IMR-90 (cell line): ENCODE results near the gene FHAD1. TPM values are rescaled to one million over a fixed set of nuclear protein-coding genes. Genes with fewer than 3 reads are reported as not detected.

Experiments
- ATAC-seq: fragments of 200-7000 bp; cut with Tn5 transposase; 2 replicates; pipeline ENCODE4 v1.9.1; 2020; ENCODE audit warnings: low read depth, mild to moderate bottlenecking, moderate library complexity
- BruUV-seq: library from RNA; stranded (reverse); fragments of 400-500 nt; replicated peaks from 2 replicates; lab custom pipeline; 2021; lab: Mats Ljungman, UMichigan
- CTCF ChIA-PET: fragments of 300-600 bp; formaldehyde crosslinking; extraction: SDS; loops from one replicate; lab custom pipeline; 2021; ENCODE audit warnings: antibody characterized with exemption; lab: Yijun Ruan, JAX
- POLR2A ChIA-PET: fragments of 300-600 bp; sonication (Branson Sonifier 250); formaldehyde crosslinking; loops from one replicate; lab custom pipeline; 2022; ENCODE audit warnings: antibody characterized with exemption; ENCODE audit not compliant: unreplicated experiment; lab: Charles Lee
- DNase-seq: peaks from one replicate; pipeline ENCODE4 v3.0.0; 2013
- H2AFZ ChIP-seq: replicated peaks from 2 replicates; pipeline ENCODE3; 2013; ENCODE audit warnings: low read length, mild to moderate bottlenecking; ENCODE audit not compliant: poor library complexity
- H2AK5ac ChIP-seq: 2 replicates; pipeline ENCODE4 v1.6.1; 2013; ENCODE audit warnings: low read depth, low read length, inconsistent platforms
- H2AK9ac ChIP-seq: replicated peaks from 2 replicates; pipeline ENCODE3; 2013; ENCODE audit warnings: mild to moderate bottlenecking, low read depth, low read length, moderate library complexity; ENCODE audit not compliant: poor library complexity
- H2BK120ac ChIP-seq: 2 replicates; pipeline ENCODE4 v1.6.1; 2013; ENCODE audit warnings: low read depth, low read length, inconsistent platforms
- H2BK15ac ChIP-seq: 3 replicates; pipeline ENCODE4 v1.6.1; 2013; ENCODE audit warnings: low read depth, low read length, inconsistent platforms
- H2BK20ac ChIP-seq: 2 replicates; pipeline ENCODE4 v1.6.1; 2013; ENCODE audit warnings: low read depth, mild to moderate bottlenecking, inconsistent platforms, low read length, moderate library complexity
- H2BK5ac ChIP-seq: 2 replicates; pipeline ENCODE4 v1.6.1; 2013; ENCODE audit warnings: mild to moderate bottlenecking, low read depth, low read length, inconsistent platforms; ENCODE audit not compliant: poor library complexity, severe bottlenecking
- H3K14ac ChIP-seq: replicated peaks from 2 replicates; pipeline ENCODE4 v1.6.1; 2013; ENCODE audit warnings: low read depth, low read length, inconsistent platforms
- H3K18ac ChIP-seq: 2 replicates; pipeline ENCODE4 v1.6.1; 2013; ENCODE audit warnings: low read depth, low read length, control low read depth
- H3K23ac ChIP-seq: 2 replicates; pipeline ENCODE4 v1.6.1; 2013; ENCODE audit warnings: low read depth, low read length, inconsistent platforms
- H3K27ac ChIP-seq: 2 replicates; pipeline ENCODE4 v1.5.1; 2013; ENCODE audit warnings: mild to moderate bottlenecking, control low read depth, low read length; ENCODE audit not compliant: insufficient read depth
- H3K27me3 ChIP-seq: 2 replicates; pipeline ENCODE4 v1.6.1; 2013; ENCODE audit warnings: low read length; ENCODE audit not compliant: control insufficient read depth, insufficient read depth
- H3K36me3 ChIP-seq: 2 replicates; pipeline ENCODE4 v1.6.1; 2013; ENCODE audit warnings: low read length, mixed read lengths; ENCODE audit not compliant: control insufficient read depth, insufficient read depth
- H3K4ac ChIP-seq: 2 replicates; pipeline ENCODE4 v1.6.1; 2013; ENCODE audit warnings: low read depth, low read length, inconsistent platforms
- H3K4me1 ChIP-seq: 2 replicates; pipeline ENCODE4 v1.6.1; 2013; ENCODE audit warnings: low read length, mixed read lengths; ENCODE audit not compliant: control insufficient read depth, insufficient read depth
- H3K4me2 ChIP-seq: 2 replicates; pipeline ENCODE4 v1.6.1; 2013; ENCODE audit warnings: low read depth, mild to moderate bottlenecking, control low read depth, low read length, moderate library complexity
- H3K4me3 ChIP-seq: 2 replicates; pipeline ENCODE4 v1.5.1; 2013; ENCODE audit warnings: low read depth, mild to moderate bottlenecking, control low read depth, low read length, moderate library complexity; ENCODE audit not compliant: insufficient read depth
- H3K56ac ChIP-seq: 2 replicates; pipeline ENCODE4 v1.6.1; 2013; ENCODE audit warnings: low read length, inconsistent platforms; ENCODE audit not compliant: insufficient read depth; ENCODE audit errors: extremely low read depth
- H3K79me1 ChIP-seq, 2 experiments: 2 replicates each; pipeline ENCODE4 v1.6.1; 2013; ENCODE audit warnings: low read length in 2 of 2, inconsistent platforms in 1 of 2, low read depth in 1 of 2
- H3K9ac ChIP-seq: 2 replicates; pipeline ENCODE4 v1.6.1; 2013; ENCODE audit warnings: low read depth, low read length, control low read depth
- H3K9me1 ChIP-seq: 2 replicates; pipeline ENCODE4 v1.6.1; 2013; ENCODE audit warnings: low read length, inconsistent platforms; ENCODE audit not compliant: insufficient read depth
- H3K9me3 ChIP-seq: 2 replicates; pipeline ENCODE4 v1.6.1; 2013; ENCODE audit warnings: low read length; ENCODE audit not compliant: control insufficient read depth, insufficient read depth
- H4K20me1 ChIP-seq: 2 replicates; pipeline ENCODE4 v1.6.1; 2013; ENCODE audit warnings: low read length, inconsistent platforms; ENCODE audit not compliant: insufficient read depth
- H4K5ac ChIP-seq: 2 replicates; pipeline ENCODE4 v1.6.1; 2013; ENCODE audit warnings: mild to moderate bottlenecking, low read depth, low read length, control low read depth
- H4K8ac ChIP-seq, 2 experiments: 2 replicates each; pipeline ENCODE4 v1.6.1; 2013; ENCODE audit warnings: low read depth in 2 of 2, low read length in 2 of 2, control low read depth in 1 of 2, inconsistent platforms in 1 of 2
- H4K91ac ChIP-seq: 2 replicates; pipeline ENCODE4 v1.6.1; 2013; ENCODE audit warnings: low read depth, low read length, inconsistent platforms; ENCODE audit not compliant: insufficient read depth
- BHLHE40 ChIP-seq: fragments of 150-350 bp; IDR thresholded peaks from 2 replicates; pipeline ENCODE4 v1.6.1; 2016; ENCODE audit warnings: mild to moderate bottlenecking, low read depth, low read length
- CEBPB ChIP-seq: IDR thresholded peaks from 2 replicates; pipeline ENCODE4 v1.6.1; 2012; ENCODE audit warnings: low read depth, low read length, improper control_type of control experiment
- CHD1 ChIP-seq: IDR thresholded peaks from 2 replicates; pipeline ENCODE4 v1.6.1; 2012; ENCODE audit warnings: low read depth, low read length, improper control_type of control experiment
- ELK1 ChIP-seq: fragments of 150-350 bp; IDR thresholded peaks from 2 replicates; pipeline ENCODE4 v1.6.1; 2016; ENCODE audit warnings: low read depth, mild to moderate bottlenecking, low read length, moderate library complexity, borderline replicate concordance
- FOS ChIP-seq: fragments of 150-350 bp; IDR thresholded peaks from 2 replicates; pipeline ENCODE4 v1.6.1; 2016; ENCODE audit warnings: low read depth, low read length
- MAFK ChIP-seq: IDR thresholded peaks from 2 replicates; pipeline ENCODE4 v1.6.1; 2012; ENCODE audit warnings: low read depth, low read length, improper control_type of control experiment
- MAZ ChIP-seq: IDR thresholded peaks from 2 replicates; pipeline ENCODE4 v1.6.1; 2012; ENCODE audit warnings: low read depth, mild to moderate bottlenecking, low read length, improper control_type of control experiment, moderate library complexity, borderline replicate concordance
- MXI1 ChIP-seq: IDR thresholded peaks from 2 replicates; pipeline ENCODE4 v1.6.1; 2012; ENCODE audit warnings: low read depth, mild to moderate bottlenecking, low read length, moderate library complexity, borderline replicate concordance
- NFE2L2 ChIP-seq: fragments of 150-350 bp; IDR thresholded peaks from 2 replicates; pipeline ENCODE4 v1.6.1; 2016; ENCODE audit warnings: low read depth, mild to moderate bottlenecking, low read length
- POLR2A ChIP-seq: IDR thresholded peaks from 2 replicates; pipeline ENCODE4 v1.6.1; 2012; ENCODE audit warnings: mild to moderate bottlenecking, low read depth, low read length
- RAD21 ChIP-seq: IDR thresholded peaks from 2 replicates; pipeline ENCODE4 v1.6.1; 2012; ENCODE audit warnings: low read length, improper control_type of control experiment
- RCOR1 ChIP-seq: IDR thresholded peaks from 2 replicates; pipeline ENCODE4 v1.6.1; 2012; ENCODE audit warnings: mild to moderate bottlenecking, low read length, improper control_type of control experiment; ENCODE audit not compliant: insufficient replicate concordance
- RFX5 ChIP-seq: IDR thresholded peaks from 2 replicates; pipeline ENCODE4 v1.8.0; 2012; ENCODE audit warnings: low read depth, mild to moderate bottlenecking, low read length, moderate library complexity
- SMC3 ChIP-seq: fragments of 150-350 bp; IDR thresholded peaks from 2 replicates; pipeline ENCODE4 v1.6.1; 2016; ENCODE audit warnings: low read depth, mild to moderate bottlenecking, antibody characterized with exemption, low read length, moderate library complexity
- USF2 ChIP-seq: fragments of 150-350 bp; IDR thresholded peaks from 2 replicates; pipeline ENCODE4 v1.6.1; 2017; ENCODE audit warnings: mild to moderate bottlenecking, antibody characterized with exemption, low read length, low read depth
- WGBS, 2 experiments: methylation state at CpG; one replicate each; pipeline versions ENCODE4 v1.1.5 to v1.1.7; 2013; ENCODE audit warnings: missing lambda C conversion rate in 2 of 2; ENCODE audit not compliant: insufficient read length in 1 of 2; ENCODE audit errors: extremely low coverage in 2 of 2; 5-methylcytosine and 5-hydroxymethylcytosine counted together
- dilution Hi-C: fragments of 300-500 bp; cut with HindIII; formaldehyde crosslinking; loops from one replicate; pipeline ENCODE4 v1.14.3; 2018; ENCODE audit warnings: low sequenced_read_pairs; ENCODE audit not compliant: unreplicated experiment
- in situ Hi-C: fragments of 300-500 bp; cut with MboI; formaldehyde crosslinking; loops from 3 replicates; pipeline ENCODE4 v1.14.3; 2019; ENCODE audit warnings: low sequenced_read_pairs, inconsistent platforms, mixed read lengths
- intact Hi-C: fragments of 100-400 bp; cut with micrococcal nuclease; formaldehyde crosslinking; loops from 2 replicates; pipeline ENCODE4 v1.10.0; 2022
- polyA plus RNA-seq, 3 experiments: library from polyadenylated mRNA; depleted of rRNA; stranded (reverse); fragments of >200 nt; gene quantifications; 2 replicates each; pipeline ENCODE4 v1.2.3, GENCODE V29; 2012; ENCODE audit warnings: low replicate concordance in 1 of 3
- total RNA-seq: library from RNA; depleted of rRNA; stranded (reverse); fragments of >200 nt; gene quantifications from 2 replicates; pipeline ENCODE4 v1.2.3, GENCODE V29; 2012
- TF ChIP-seq, protein P1 (sequence below): conservative IDR thresholded peaks from 2 replicates; pipeline ENCODE4 v1.5.1; 2012; ENCODE audit warnings: mild to moderate bottlenecking, low read depth, low read length, improper control_type of control experiment

FHAD1 gene
- total and polyA plus RNA-seq, 2 of the 4 experiments (the other 2 are of a cell fraction), result not detected

GRCh38 chr1:15350551-15351200, 103.7 kb downstream of the FHAD1 start:
- Histone ChIP-seq H3K4ac (no peak overlapping the region; the same call in 1 of the 2 replicates), H4K8ac (no peak overlapping the region), H3K27ac (no peak overlapping the region), H4K91ac (no peak overlapping the region), H3K18ac (no peak overlapping the region), H3K36me3 (no peaks in the 10 kb centered on the region), H2AK5ac (peak overlapping the region; percentile 26), H2AFZ (no peak overlapping the region), H3K9me1 (peaks cover 12% of the 10 kb centered on the region), H3K56ac (no peak overlapping the region), H2BK15ac (no peak overlapping the region), H3K9ac (no peak overlapping the region), H4K20me1 (no peaks in the 10 kb centered on the region), H3K79me1 (no peaks in the 10 kb centered on the region), H3K4me2 (no peak overlapping the region), H3K14ac (no peak overlapping the region), H3K4me3 (no peak overlapping the region), H2BK20ac (no peak overlapping the region), H2AK9ac (peak overlapping the region; percentile 15), H3K9me3 (no peaks in the 10 kb centered on the region), H2BK120ac (no peak overlapping the region), H4K5ac (no peak overlapping the region), H2BK5ac (no peak overlapping the region), H3K27me3 (no peaks in the 10 kb centered on the region), H3K4me1 (peaks cover 7% of the 10 kb centered on the region), H3K23ac (no peak overlapping the region)
- ChIA-PET POLR2A (no interaction called here), CTCF (no interaction called here)
- no TSS peak for BruUV-seq
- intact Hi-C loops, result no loop called here
- in situ Hi-C loops, result no loop called here
- no peak for ATAC-seq
- WGBS, 2 experiments, result no CpG with 5 or more reads among the region's 4 CpGs
- TF ChIP-seq MXI1 (no peak), SMC3 (no peak), MAFK (no peak), USF2 (no peak), CEBPB (no peak), BHLHE40 (no peak), POLR2A (no peak), ELK1 (no peak), RFX5 (no peak), MAZ (no peak), NFE2L2 (no peak), CHD1 (no peak), FOS (no peak), RAD21 (no peak), RCOR1 (no peak)
- TF ChIP-seq, protein P1, sequence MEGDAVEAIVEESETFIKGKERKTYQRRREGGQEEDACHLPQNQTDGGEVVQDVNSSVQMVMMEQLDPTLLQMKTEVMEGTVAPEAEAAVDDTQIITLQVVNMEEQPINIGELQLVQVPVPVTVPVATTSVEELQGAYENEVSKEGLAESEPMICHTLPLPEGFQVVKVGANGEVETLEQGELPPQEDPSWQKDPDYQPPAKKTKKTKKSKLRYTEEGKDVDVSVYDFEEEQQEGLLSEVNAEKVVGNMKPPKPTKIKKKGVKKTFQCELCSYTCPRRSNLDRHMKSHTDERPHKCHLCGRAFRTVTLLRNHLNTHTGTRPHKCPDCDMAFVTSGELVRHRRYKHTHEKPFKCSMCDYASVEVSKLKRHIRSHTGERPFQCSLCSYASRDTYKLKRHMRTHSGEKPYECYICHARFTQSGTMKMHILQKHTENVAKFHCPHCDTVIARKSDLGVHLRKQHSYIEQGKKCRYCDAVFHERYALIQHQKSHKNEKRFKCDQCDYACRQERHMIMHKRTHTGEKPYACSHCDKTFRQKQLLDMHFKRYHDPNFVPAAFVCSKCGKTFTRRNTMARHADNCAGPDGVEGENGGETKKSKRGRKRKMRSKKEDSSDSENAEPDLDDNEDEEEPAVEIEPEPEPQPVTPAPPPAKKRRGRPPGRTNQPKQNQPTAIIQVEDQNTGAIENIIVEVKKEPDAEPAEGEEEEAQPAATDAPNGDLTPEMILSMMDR, result no peak
- no peak for DNase-seq
- dilution Hi-C loops, result no loop called here
